Spleen (tissue), 11 donors: ENCODE data around the gene TOP1. TPM values are rescaled to one million over a fixed set of nuclear protein-coding genes. Genes with fewer than 3 reads are reported as not detected.
A peak's percentile ranks its signal among the peaks of the same experiment; 100 is the strongest.

ENCODE experiments used
- DNase-seq: peaks from one replicate; pipeline ENCODE4 v3.0.0-alpha.2; 2020
- H3K27ac ChIP-seq, 8 donors: fragments of 200-600 bp; sonication (generic) in 7 of 8; 1 replicate in 4 of 8; 2 replicates in 4 of 8; pipeline versions ENCODE4 v1.5.0 to v1.8.0; 2016 to 2021; ENCODE audit warnings: inconsistent platforms in 4 of 8, mild to moderate bottlenecking in 4 of 8, moderate library complexity in 1 of 8
- H3K27me3 ChIP-seq, 7 donors: fragments of 200-600 bp; sonication (generic) in 6 of 7; replicated peaks in 1 of 7; 1 replicate in 4 of 7; 2 replicates in 3 of 7; pipeline versions ENCODE4 v1.5.0 to v1.8.0; 2016 to 2021; ENCODE audit warnings: inconsistent platforms in 3 of 7, mild to moderate bottlenecking in 1 of 7
- H3K36me3 ChIP-seq, 6 donors: fragments of 200-600 bp; sonication (generic) in 5 of 6; 1 replicate in 4 of 6; 2 replicates in 2 of 6; pipeline versions ENCODE4 v1.5.0 to v1.8.0; 2016 to 2021; ENCODE audit warnings: inconsistent platforms in 2 of 6
- H3K4me1 ChIP-seq, 6 donors: fragments of 200-600 bp; sonication (generic) in 5 of 6; 1 replicate in 3 of 6; 2 replicates in 3 of 6; pipeline versions ENCODE4 v1.5.0 to v1.8.0; 2016 to 2021; ENCODE audit warnings: inconsistent platforms in 3 of 6
- H3K4me3 ChIP-seq, 8 donors: fragments of 200-600 bp; sonication (generic) in 7 of 8; 1 replicate in 4 of 8; 2 replicates in 4 of 8; pipeline versions ENCODE4 v1.5.0 to v1.8.0; 2016 to 2021; ENCODE audit warnings: inconsistent platforms in 4 of 8, mild to moderate bottlenecking in 4 of 8, moderate library complexity in 2 of 8
- H3K9me3 ChIP-seq, 8 donors: fragments of 200-600 bp; sonication (generic) in 7 of 8; 1 replicate in 4 of 8; 2 replicates in 4 of 8; pipeline versions ENCODE4 v1.5.0 to v1.8.0; 2016 to 2021; ENCODE audit warnings: inconsistent platforms in 4 of 8
- POLR2A ChIP-seq, 3 donors: fragments of 450-650 bp; IDR thresholded peaks; one replicate each; pipeline ENCODE4 v1.5.1; 2017; ENCODE audit warnings: antibody characterized with exemption in 3 of 3, mild to moderate bottlenecking in 1 of 3
- POLR2AphosphoS5 ChIP-seq, 3 donors: sonication (generic); formaldehyde crosslinking; IDR thresholded peaks; one replicate each; pipeline ENCODE4 v1.5.1; 2017; ENCODE audit warnings: antibody characterized with exemption in 3 of 3
- WGBS, 5 donors: extraction: QIAGEN DNeasy Blood & Tissue Kit in 3 of 5; methylation state at CpG; one replicate each; pipeline versions ENCODE4 v1.1.5 to v1.1.7; 2013 to 2018; 5-methylcytosine and 5-hydroxymethylcytosine counted together
- intact Hi-C: fragments of 100-400 bp; cut with DNase I; formaldehyde crosslinking; loops from one replicate; pipeline ENCODE4 v1.15.0; 2023; ENCODE audit warnings: low total_unique reads
- polyA plus RNA-seq, 3 donors: library from polyadenylated mRNA; stranded (reverse); fragments of 200-250 nt; gene quantifications; one replicate each; pipeline ENCODE4 v1.2.1, GENCODE V29; 2013
- total RNA-seq, 7 donors: library from RNA; depleted of rRNA in 3 of 7; stranded (reverse); fragments of >200 nt in 3 of 7; fragmentation: NEBNext Ultra II Directional in 4 of 7; extraction: Animal tissue kit (Norgen Biotek cat#: 25700) in 4 of 7; gene quantifications; one replicate each; pipeline versions ENCODE4 v1.1.0 to v1.2.1, GENCODE V29; 2016 to 2021
- TF ChIP-seq, protein P1 (sequence below), 11 experiments: fragments of 200-600 bp in 7 of 11; fragments of 450-650 bp in 4 of 11; sonication (generic) in 4 of 11; IDR thresholded peaks in 8 of 11; conservative IDR thresholded peaks in 3 of 11; 1 replicate in 7 of 11; 2 replicates in 4 of 11; pipeline versions ENCODE4 v1.4.0 to v1.8.0; 2016 to 2021; ENCODE audit warnings: antibody characterized with exemption in 11 of 11, inconsistent platforms in 4 of 11, mild to moderate bottlenecking in 1 of 11
- donor health status: healthy with polysubstance abuse.
- donor health status: DM: no; HTN: no; CAD: no; lungs with moderate emphysema.
- donor health status: DM: no; HTN: no; CAD: no.
- donor health status: Bipolar disorder and iron deficiency.
- donor health status: healthy.
- donor health status: DM: no; HTN: no; CAD: no.
- donor health status: DM: yes; HTN: yes; CAD: no.

Gene TOP1
- total and polyA plus RNA-seq, 10 donors = 20.7 to 74.6 (median 44.8) TPM

DNA sequence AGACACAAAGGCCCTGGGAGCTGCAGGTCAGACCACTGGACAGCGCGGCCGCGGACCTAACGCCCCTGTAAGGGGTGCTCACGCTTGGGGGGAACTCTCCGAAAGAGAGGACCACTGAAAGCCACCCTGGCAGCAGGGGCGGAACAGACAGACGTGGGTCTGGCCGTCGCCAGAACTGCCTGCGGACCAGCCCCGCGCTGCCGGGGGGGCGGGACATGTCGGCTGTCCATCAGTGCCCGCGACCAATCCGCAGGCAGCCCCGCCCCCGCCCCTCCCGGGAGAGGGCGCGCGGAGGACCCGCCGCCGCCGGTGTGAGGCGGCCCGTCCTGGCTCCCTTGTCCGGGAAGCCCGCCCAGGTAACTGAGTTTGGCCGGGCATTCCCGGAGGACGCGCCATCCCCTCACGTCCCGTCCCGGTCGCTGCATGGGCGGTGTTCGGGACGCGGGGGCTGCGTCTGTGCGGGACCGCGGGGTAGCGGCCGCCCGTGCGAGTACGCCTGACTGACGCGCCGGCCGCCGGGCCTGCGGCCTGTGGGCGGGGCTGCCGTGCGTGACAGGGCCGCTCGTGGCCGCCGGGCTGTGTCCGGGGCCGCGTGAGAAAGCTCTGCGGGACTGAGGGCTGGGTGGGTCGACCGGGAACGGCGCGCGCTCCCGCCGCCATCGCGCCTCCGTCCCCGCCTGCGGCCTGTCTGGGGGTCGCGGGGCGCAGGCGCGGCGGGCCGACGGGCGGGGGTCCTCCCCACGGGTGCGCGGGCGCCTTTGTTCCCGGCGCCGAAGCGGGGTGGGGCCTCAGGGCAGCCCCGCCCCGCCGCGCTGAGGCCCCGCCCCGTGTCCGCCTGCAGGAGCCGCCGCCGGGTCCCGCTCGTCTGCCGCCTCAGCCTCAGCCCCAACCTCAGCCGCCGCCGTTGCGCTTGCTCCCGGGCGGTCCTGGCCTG is 108.3 kb downstream of the TOP1 start, which contains the start of gene PLCG1:
Gene PLCG1, plus strand, starts transcription at position 864 of the 934 bp plus-strand sequence. CDS start 99 bp downstream, outside the sequence.
- TF ChIP-seq, protein P1, sequence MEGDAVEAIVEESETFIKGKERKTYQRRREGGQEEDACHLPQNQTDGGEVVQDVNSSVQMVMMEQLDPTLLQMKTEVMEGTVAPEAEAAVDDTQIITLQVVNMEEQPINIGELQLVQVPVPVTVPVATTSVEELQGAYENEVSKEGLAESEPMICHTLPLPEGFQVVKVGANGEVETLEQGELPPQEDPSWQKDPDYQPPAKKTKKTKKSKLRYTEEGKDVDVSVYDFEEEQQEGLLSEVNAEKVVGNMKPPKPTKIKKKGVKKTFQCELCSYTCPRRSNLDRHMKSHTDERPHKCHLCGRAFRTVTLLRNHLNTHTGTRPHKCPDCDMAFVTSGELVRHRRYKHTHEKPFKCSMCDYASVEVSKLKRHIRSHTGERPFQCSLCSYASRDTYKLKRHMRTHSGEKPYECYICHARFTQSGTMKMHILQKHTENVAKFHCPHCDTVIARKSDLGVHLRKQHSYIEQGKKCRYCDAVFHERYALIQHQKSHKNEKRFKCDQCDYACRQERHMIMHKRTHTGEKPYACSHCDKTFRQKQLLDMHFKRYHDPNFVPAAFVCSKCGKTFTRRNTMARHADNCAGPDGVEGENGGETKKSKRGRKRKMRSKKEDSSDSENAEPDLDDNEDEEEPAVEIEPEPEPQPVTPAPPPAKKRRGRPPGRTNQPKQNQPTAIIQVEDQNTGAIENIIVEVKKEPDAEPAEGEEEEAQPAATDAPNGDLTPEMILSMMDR (IDR thresholded peaks at IDR 0.05 in 8 of 11, conservative IDR thresholded peaks at IDR 0.05 in 3 of 11) = peak in 3 of 11 experiments; percentile 7 to 9 (median 8)
- TF ChIP-seq POLR2A (IDR thresholded peaks at IDR 0.05) (no peak), POLR2AphosphoS5 (IDR thresholded peaks at IDR 0.05) (peak; percentile 82 to 89 (median 85))
- Histone ChIP-seq H3K4me3 (peak within 1 kb of the TSS; percentile 89 to 98 (median 95)), H3K4me1 (peaks cover 23 to 66% (median 54%) of the 10 kb centered on the region in 6 donors), H3K27me3 (peaks cover 0 to 12% (median 0%) of the 10 kb centered on the region in 7 donors), H3K9me3 (no peaks in the 10 kb centered on the region), H3K27ac (peak within 1 kb of the TSS; percentile 90 to 98 (median 95)), H3K36me3 (no peaks in the 10 kb centered on the region)
- WGBS, 5 donors = 0 to 1% (median 0%) methylated on average over 7 to 121 of the region's 121 CpGs
- DNase-seq = peak; percentile 95
- intact Hi-C loops = no loop called here

DNA sequence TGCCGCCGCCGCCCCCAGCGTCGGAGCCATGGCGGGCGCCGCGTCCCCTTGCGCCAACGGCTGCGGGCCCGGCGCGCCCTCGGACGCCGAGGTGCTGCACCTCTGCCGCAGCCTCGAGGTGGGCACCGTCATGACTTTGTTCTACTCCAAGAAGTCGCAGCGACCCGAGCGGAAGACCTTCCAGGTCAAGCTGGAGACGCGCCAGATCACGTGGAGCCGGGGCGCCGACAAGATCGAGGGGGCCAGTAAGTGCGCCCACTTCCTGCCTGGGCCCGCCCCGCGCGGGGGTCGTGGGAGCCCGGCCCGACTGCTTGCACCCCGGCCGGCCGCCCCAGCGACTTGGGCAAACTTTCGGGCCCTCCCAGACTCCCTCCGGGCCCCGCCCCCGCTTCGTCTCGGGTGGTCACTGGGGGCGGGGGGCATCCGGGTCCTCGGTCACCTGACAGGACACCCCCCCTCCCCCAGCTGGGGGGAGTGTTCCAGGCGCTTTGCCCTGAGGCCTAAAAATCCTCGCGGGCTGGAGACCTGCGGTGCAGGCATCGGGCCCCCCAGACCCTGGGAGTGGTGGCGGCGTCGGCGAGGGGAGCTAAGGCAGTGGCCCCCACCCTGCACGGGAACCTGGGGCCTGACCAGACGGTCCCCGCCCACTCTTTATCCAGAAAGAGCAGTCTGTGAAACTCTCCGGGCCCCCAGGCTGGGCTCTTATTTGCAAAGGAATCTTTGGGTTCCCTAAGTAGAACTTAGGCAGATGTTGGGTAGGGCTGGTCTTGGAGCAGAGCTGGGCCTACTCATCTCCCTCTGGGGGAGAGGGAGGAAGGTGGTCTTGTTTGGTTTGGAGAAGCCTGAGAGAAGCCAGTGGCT is 109.2 kb downstream of the TOP1 start:
- Histone ChIP-seq H3K27ac (peak overlapping the region; percentile 90 to 98 (median 95)), H3K36me3 (no peaks in the 10 kb centered on the region), H3K4me3 (peak overlapping the region; percentile 89 to 98 (median 95)), H3K9me3 (no peaks in the 10 kb centered on the region), H3K27me3 (peaks cover 0 to 12% (median 0%) of the 10 kb centered on the region in 7 donors), H3K4me1 (peaks cover 29 to 75% (median 63%) of the 10 kb centered on the region in 6 donors)
- DNase-seq = peak; percentile 94
- 1 to 5% (median 2%) methylated on average over 8 to 66 of the region's 66 CpGs for WGBS, 5 donors
- no peak for TF ChIP-seq POLR2A (IDR thresholded peaks at IDR 0.05)
- TF ChIP-seq POLR2AphosphoS5 (IDR thresholded peaks at IDR 0.05) = peak; percentile 44 to 83 (median 70)
- intact Hi-C loops = no loop called here

DNA sequence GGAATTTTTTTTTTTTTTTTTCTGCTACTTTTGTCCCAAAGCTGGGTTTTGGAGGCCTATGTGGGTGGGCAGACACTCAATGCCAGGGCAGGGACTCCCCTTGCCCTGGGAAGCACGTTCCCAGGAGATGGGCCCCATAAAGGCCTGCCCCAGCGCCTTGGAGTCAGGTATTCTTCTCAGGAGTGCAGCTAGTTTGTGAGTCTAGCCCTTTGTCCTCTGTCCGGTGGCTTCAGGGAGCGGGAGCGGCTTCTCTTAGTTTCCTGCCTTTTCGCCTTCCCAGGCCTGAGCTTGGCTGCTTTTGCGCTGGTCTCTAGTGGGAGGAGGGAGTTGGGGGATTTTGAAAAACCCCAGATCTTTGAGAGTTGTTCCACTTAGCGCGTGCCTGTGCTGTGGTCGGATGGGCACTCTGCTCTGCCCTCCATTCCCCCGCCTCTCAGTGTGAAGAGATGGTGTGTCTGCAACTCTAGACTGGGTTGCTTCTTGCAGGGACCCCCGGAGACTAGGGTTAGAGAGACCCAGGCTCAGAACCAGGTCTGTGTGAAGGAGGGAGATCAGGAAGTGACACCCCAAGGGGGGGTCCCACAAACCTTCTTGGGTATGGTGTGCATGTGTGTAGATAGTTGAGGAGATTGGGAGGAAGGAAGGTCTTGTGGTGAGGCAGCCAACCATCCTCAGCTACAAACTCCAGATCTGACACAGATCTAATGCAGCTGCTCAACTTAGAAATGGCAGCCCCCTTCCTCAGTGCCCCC is 110.0 kb downstream of the TOP1 start:
- Histone ChIP-seq H3K4me1 (peaks cover 37 to 83% (median 71%) of the 10 kb centered on the region in 6 donors), H3K36me3 (no peaks in the 10 kb centered on the region), H3K4me3 (peak overlapping the region; percentile 89 to 98 (median 95)), H3K9me3 (no peaks in the 10 kb centered on the region), H3K27me3 (peaks cover 0 to 12% (median 0%) of the 10 kb centered on the region in 7 donors), H3K27ac (peak overlapping the region; percentile 90 to 98 (median 95))
- intact Hi-C loops = no loop called here
- TF ChIP-seq POLR2AphosphoS5 (IDR thresholded peaks at IDR 0.05) (peak in 1 of 3 donors; percentile 10), POLR2A (IDR thresholded peaks at IDR 0.05) (no peak)
- no peak for DNase-seq
- 18 to 29% (median 24%) methylated on average over 11 to 12 of the region's 12 CpGs for WGBS, 5 donors

DNA sequence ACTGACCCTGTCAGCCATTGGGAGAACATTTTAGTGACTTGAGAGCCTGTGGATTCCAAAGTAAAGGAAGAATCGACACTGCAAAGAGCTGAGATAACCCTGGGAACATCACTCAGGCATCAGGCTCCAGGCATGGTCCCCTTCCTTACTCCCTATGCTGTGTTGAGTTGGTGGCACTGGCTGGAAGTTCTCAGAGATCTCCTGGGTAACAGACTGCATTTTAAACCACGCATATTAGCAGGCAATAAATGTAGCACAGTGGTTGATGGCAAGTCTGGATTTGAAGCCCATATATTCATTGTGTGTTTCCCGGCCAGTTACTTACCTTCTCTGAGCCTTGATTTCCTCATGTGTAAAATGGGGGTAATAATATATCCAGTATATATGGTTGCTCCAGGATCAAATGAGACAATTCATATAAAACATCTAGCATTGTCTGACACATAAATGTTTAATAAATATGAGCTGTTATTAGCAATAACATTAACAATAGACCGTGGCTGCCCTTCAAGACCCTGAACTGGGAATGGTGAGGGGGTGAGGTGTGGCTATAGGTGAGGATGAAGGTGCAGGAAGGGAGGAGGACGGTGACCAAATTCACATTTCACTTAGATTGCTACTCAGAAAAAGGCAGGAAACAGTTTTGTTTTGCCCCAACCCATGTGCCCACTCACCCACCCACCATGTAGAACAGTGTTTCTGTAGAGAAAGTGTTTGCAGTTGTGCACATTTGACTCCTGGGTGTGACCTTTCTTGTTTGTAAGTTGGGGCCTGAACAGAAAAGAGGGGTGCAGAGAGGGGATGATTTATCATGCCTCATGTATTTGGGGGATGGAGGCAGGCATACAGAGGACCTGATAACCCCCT is 110.8 kb downstream of the TOP1 start:
- DNase-seq = no peak
- intact Hi-C loops = no loop called here
- H3K9me3 ChIP-seq = no peaks in the 10 kb centered on the region
- peak overlapping the region; percentile 66 to 98 (median 95) for H3K27ac ChIP-seq
- no peak for TF ChIP-seq POLR2A (IDR thresholded peaks at IDR 0.05)
- no peak for TF ChIP-seq POLR2AphosphoS5 (IDR thresholded peaks at IDR 0.05)
- TF ChIP-seq, protein P1 (IDR thresholded peaks at IDR 0.05 in 8 of 11, conservative IDR thresholded peaks at IDR 0.05 in 3 of 11) = no peak
- H3K36me3 ChIP-seq = peaks cover 0 to 6% (median 0%) of the 10 kb centered on the region in 6 donors
- H3K27me3 ChIP-seq = peaks cover 0 to 12% (median 0%) of the 10 kb centered on the region in 7 donors
- peaks cover 37 to 91% (median 79%) of the 10 kb centered on the region in 6 donors for H3K4me1 ChIP-seq
- H3K4me3 ChIP-seq = peak overlapping the region; percentile 89 to 98 (median 95)
- 46 to 77% (median 65%) methylated on average over 5 of the region's 5 CpGs for WGBS, 5 donors
